Uterus (tissue), 4 donors: ENCODE results near the gene BIRC3. TPM values are rescaled to one million over a fixed set of nuclear protein-coding genes. Genes with fewer than 3 reads are reported as not detected.

Experiments used
- DNase-seq, 2 donors: peaks; one replicate each; pipeline ENCODE4 v3.0.0-alpha.2; 2019 to 2020
- H3K27ac ChIP-seq, 2 donors: fragments of 200-600 bp; sonication (generic); 1 replicate in 1 of 2; 2 replicates in 1 of 2; pipeline ENCODE4 v1.5.1; 2016 to 2018
- H3K27me3 ChIP-seq, 2 donors: fragments of 200-600 bp; sonication (generic); one replicate each; pipeline ENCODE4 v1.5.1; 2018 to 2019; ENCODE audit warnings: control low read depth in 1 of 2
- H3K36me3 ChIP-seq, 2 donors: fragments of 200-600 bp; sonication (generic); one replicate each; pipeline ENCODE4 v1.5.1; 2019; ENCODE audit warnings: control low read depth in 1 of 2
- H3K4me1 ChIP-seq, 2 donors: fragments of 200-600 bp; sonication (generic); one replicate each; pipeline ENCODE4 v1.5.1; 2018 to 2019; ENCODE audit warnings: control low read depth in 1 of 2
- H3K4me3 ChIP-seq, 2 donors: fragments of 200-600 bp; sonication (generic); 1 replicate in 1 of 2; 2 replicates in 1 of 2; pipeline ENCODE4 v1.5.1; 2018 to 2019; ENCODE audit warnings: mild to moderate bottlenecking in 1 of 2
- H3K9me3 ChIP-seq, 2 donors: fragments of 200-600 bp; sonication (generic); one replicate each; pipeline ENCODE4 v1.5.1; 2019; ENCODE audit warnings: control low read depth in 1 of 2
- CTCF ChIP-seq, 4 experiments: fragments of 200-600 bp in 2 of 4; fragments of 450-650 bp in 2 of 4; sonication (generic) in 2 of 4; IDR thresholded peaks; one replicate each; pipeline ENCODE4 v1.5.1; 2016 to 2019; ENCODE audit warnings: antibody characterized with exemption in 4 of 4, mild to moderate bottlenecking in 2 of 4, moderate library complexity in 1 of 4
- POLR2A ChIP-seq, 2 donors: fragments of 450-650 bp; IDR thresholded peaks; one replicate each; pipeline ENCODE4 v1.6.1; 2016; ENCODE audit warnings: antibody characterized with exemption in 2 of 2, mild to moderate bottlenecking in 1 of 2, moderate library complexity in 1 of 2
- intact Hi-C: fragments of 100-400 bp; cut with DNase I; formaldehyde crosslinking; loops from one replicate; pipeline ENCODE4 v1.15.1; 2023; ENCODE audit warnings: low total_unique reads
- total RNA-seq, 4 donors: library from RNA; depleted of rRNA in 3 of 4; stranded (reverse); fragments of >200 nt in 3 of 4; gene quantifications; one replicate each; pipeline versions ENCODE4 v1.1.0 to v1.2.4, GENCODE V29; 2014 to 2023
- donor health status: DM: yes; HTN: yes; CAD: no.

BIRC3 gene
- total RNA-seq, 4 donors from 2014 or later, result 1.5 to 102 (median 8.7) TPM

GRCh38 chr11:102279641-102280170 lies 37.6 kb upstream of the BIRC3 start:
- Histone ChIP-seq H3K27me3 (no peaks in the 10 kb centered on the region), H3K4me1 (no peaks in the 10 kb centered on the region), H3K9me3 (no peaks in the 10 kb centered on the region), H3K4me3 (no peak overlapping the region), H3K27ac (peak overlapping the region in 1 of 2 donors; percentile 40), H3K36me3 (no peaks in the 10 kb centered on the region)
- intact Hi-C loops, result no loop called here
- peak in 3 of 4 experiments; percentile 14 to 48 (median 44) for TF ChIP-seq CTCF (IDR thresholded peaks at IDR 0.05)
- TF ChIP-seq POLR2A (IDR thresholded peaks at IDR 0.05), result no peak
- DNase-seq, result peak in 1 of 2 donors; percentile 28

GRCh38 chr11:102280245-102280833 lies 36.9 kb upstream of the BIRC3 start:
- Histone ChIP-seq H3K36me3 (no peaks in the 10 kb centered on the region), H3K9me3 (no peaks in the 10 kb centered on the region), H3K4me1 (no peaks in the 10 kb centered on the region), H3K4me3 (no peak overlapping the region), H3K27me3 (no peaks in the 10 kb centered on the region), H3K27ac (no peak overlapping the region)
- no peak for DNase-seq
- TF ChIP-seq CTCF (IDR thresholded peaks at IDR 0.05) (no peak), POLR2A (IDR thresholded peaks at IDR 0.05) (no peak)
- intact Hi-C loops, result no loop called here

- no peak for DNase-seq
- intact Hi-C loops, result no loop called here
These were observed 34.2 kb upstream of the BIRC3 start for GRCh38 chr11:102283116-102283485.

GRCh38 chr11:102284008-102284407 lies 33.3 kb upstream of the BIRC3 start:
- H3K4me1 ChIP-seq, result peaks cover 0 to 6% of the 10 kb centered on the region in 2 donors
- intact Hi-C loops, result no loop called here

More at GRCh38 chr11:102283116-102283485, 34.2 kb upstream of the BIRC3 start:
- Histone ChIP-seq H3K9me3 (no peaks in the 10 kb centered on the region), H3K36me3 (no peaks in the 10 kb centered on the region), H3K27me3 (no peaks in the 10 kb centered on the region), H3K4me3 (no peak overlapping the region), H3K4me1 (no peaks in the 10 kb centered on the region), H3K27ac (no peak overlapping the region)
- TF ChIP-seq POLR2A (IDR thresholded peaks at IDR 0.05) (no peak), CTCF (IDR thresholded peaks at IDR 0.05) (no peak)

More at GRCh38 chr11:102284008-102284407, 33.3 kb upstream of the BIRC3 start:
- Histone ChIP-seq H3K9me3 (no peaks in the 10 kb centered on the region), H3K27ac (no peak overlapping the region), H3K27me3 (no peaks in the 10 kb centered on the region), H3K36me3 (no peaks in the 10 kb centered on the region), H3K4me3 (no peak overlapping the region)
- no peak for DNase-seq
- TF ChIP-seq CTCF (IDR thresholded peaks at IDR 0.05), result no peak
- TF ChIP-seq POLR2A (IDR thresholded peaks at IDR 0.05), result no peak
